PC-3 (cell line): ENCODE data around the gene FSTL4.
"Not testable (repeated sequence)": the region's sequence is repeated elsewhere in the genome, so short reads cannot be mapped to it uniquely, and the experiment has no call there.

ENCODE experiments used
- CTCF ChIP-seq: fragments of 300-600 bp; sonication (generic); conservative IDR thresholded peaks from 2 replicates; pipeline ENCODE4 v1.5.1; 2017; ENCODE audit warnings: antibody characterized with exemption, low read depth, mild to moderate bottlenecking, low read length
- EZH2phosphoT487 ChIP-seq: fragments of 300-600 bp; sonication (generic); IDR thresholded peaks from 2 replicates; pipeline ENCODE4 v1.6.1; 2018; ENCODE audit warnings: mild to moderate bottlenecking, antibody characterized with exemption, low read length, borderline replicate concordance

- TF ChIP-seq EZH2phosphoT487, CTCF: not testable (repeated sequence)
Measured at GRCh38 chr5:133395207-133395606, 217.1 kb downstream of the FSTL4 start.
